ENCODE data around the gene SDCCAG8. TPM values are rescaled to one million over a fixed set of nuclear protein-coding genes. Genes with fewer than 3 reads are reported as not detected.

SDCCAG8 gene
- total and polyA plus RNA-seq, 4 donors = 25.4 to 96.7 (median 48.2) TPM

DNA sequence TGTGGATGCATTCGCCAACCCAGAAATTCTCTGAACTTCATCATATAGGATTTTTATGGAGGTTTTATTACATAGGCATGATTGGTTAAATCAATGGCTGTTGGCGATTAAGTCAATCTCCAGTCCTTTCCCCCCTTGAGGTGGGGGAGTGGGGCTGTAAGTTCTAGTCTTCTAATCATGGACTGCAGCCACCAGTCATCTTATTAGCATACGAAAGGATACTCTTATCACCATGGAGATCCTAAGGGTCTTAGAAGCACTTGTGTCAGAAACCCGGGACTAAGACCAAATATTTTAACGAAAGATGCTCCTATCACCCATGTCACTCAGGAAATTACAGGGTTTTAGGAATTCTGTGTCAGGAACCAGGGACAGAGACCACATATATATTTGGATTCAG lies 36.3 kb downstream of the SDCCAG8 start:
- Histone ChIP-seq H3K9ac (ENCODE audit: insufficient read depth in 1 of 2, low read length in 2 of 2) (no peak overlapping the region), H3K27ac (ENCODE audit: low read depth in 1 of 2, low read length in 1 of 2) (no peak overlapping the region), H3K9me3 (ENCODE audit: control insufficient read depth in 4 of 4, insufficient read depth in 3 of 4, low read length in 3 of 4) (no peaks in the 10 kb centered on the region), H3K4me3 (no peak overlapping the region), H3K4me1 (ENCODE audit: control insufficient read depth in 5 of 5, insufficient read depth in 5 of 5, low read length in 5 of 5) (peaks cover 0 to 6% (median 0%) of the 10 kb centered on the region in 5 donors), H3K27me3 (ENCODE audit: control insufficient read depth in 3 of 3, insufficient read depth in 3 of 3, low read length in 2 of 3) (no peaks in the 10 kb centered on the region), H3K36me3 (ENCODE audit: control insufficient read depth in 4 of 4, insufficient read depth in 4 of 4, low read length in 4 of 4) (peaks cover 2 to 20% (median 15%) of the 10 kb centered on the region in 4 donors)
- DNase-seq (no peak), ATAC-seq (ENCODE audit: insufficient read depth, low FRiP score) (no peak)
- 85 to 88% methylated on average over 5 of the region's 5 CpGs for WGBS, 2 donors
- TF ChIP-seq, protein P1, sequence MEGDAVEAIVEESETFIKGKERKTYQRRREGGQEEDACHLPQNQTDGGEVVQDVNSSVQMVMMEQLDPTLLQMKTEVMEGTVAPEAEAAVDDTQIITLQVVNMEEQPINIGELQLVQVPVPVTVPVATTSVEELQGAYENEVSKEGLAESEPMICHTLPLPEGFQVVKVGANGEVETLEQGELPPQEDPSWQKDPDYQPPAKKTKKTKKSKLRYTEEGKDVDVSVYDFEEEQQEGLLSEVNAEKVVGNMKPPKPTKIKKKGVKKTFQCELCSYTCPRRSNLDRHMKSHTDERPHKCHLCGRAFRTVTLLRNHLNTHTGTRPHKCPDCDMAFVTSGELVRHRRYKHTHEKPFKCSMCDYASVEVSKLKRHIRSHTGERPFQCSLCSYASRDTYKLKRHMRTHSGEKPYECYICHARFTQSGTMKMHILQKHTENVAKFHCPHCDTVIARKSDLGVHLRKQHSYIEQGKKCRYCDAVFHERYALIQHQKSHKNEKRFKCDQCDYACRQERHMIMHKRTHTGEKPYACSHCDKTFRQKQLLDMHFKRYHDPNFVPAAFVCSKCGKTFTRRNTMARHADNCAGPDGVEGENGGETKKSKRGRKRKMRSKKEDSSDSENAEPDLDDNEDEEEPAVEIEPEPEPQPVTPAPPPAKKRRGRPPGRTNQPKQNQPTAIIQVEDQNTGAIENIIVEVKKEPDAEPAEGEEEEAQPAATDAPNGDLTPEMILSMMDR (IDR thresholded peaks at IDR 0.05; ENCODE audit: control extremely low read depth, extremely low read depth) = no peak

DNA sequence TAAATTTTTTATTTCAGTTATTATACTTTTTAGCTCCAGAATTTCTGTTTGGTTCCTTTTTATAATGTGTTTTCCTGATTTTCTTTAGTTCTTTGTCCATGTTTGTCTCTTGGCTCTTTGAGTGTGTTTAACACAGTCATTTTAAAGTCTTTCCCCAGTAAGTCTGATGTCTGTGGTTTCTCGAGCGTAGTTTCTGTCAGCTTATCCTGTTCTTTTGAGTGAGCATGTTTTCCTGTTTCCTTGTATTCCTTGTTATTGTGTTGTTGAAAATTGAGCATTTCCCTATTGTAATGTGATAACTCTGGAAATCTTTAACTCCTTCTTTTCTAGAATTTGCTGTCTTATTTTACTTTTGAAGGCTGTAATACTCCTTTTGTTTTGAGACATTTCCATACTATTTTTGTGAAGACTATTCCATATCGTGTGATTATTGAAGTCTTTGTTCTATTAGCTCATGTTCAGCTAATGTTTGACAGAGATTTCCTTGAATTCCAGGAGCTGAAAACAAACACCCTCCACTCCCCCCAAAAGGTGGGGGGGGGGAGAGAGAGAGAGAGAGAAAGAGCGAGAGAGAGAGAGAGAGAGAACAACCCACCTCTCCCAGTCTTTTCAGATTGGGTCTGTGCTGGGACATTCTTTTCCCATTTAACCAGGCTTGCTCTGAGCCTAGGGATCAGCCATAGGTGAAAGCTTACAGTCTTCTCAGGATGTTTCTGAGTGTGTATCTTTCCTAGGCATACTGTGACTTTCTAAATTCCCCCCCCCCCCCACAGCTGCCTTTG lies 38.3 kb downstream of the SDCCAG8 start:
- Histone ChIP-seq H3K4me1 (ENCODE audit: control insufficient read depth in 5 of 5, insufficient read depth in 5 of 5, low read length in 5 of 5) (no peaks in the 10 kb centered on the region), H3K36me3 (ENCODE audit: control insufficient read depth in 4 of 4, insufficient read depth in 4 of 4, low read length in 4 of 4) (peaks cover 2 to 19% (median 15%) of the 10 kb centered on the region in 4 donors), H3K9ac (ENCODE audit: insufficient read depth in 1 of 2, low read length in 2 of 2) (no peak overlapping the region), H3K9me3 (ENCODE audit: control insufficient read depth in 4 of 4, insufficient read depth in 3 of 4, low read length in 3 of 4) (no peaks in the 10 kb centered on the region), H3K27ac (ENCODE audit: low read depth in 1 of 2, low read length in 1 of 2) (no peak overlapping the region), H3K27me3 (ENCODE audit: control insufficient read depth in 3 of 3, insufficient read depth in 3 of 3, low read length in 2 of 3) (no peaks in the 10 kb centered on the region), H3K4me3 (no peak overlapping the region)
- DNase-seq = no peak
- TF ChIP-seq, protein P1 (IDR thresholded peaks at IDR 0.05; ENCODE audit: control extremely low read depth, extremely low read depth) = no peak
- no peak for ATAC-seq (ENCODE audit: insufficient read depth, low FRiP score)
- WGBS, 2 donors = 52 to 70% methylated on average over 4 of the region's 4 CpGs

DNA sequence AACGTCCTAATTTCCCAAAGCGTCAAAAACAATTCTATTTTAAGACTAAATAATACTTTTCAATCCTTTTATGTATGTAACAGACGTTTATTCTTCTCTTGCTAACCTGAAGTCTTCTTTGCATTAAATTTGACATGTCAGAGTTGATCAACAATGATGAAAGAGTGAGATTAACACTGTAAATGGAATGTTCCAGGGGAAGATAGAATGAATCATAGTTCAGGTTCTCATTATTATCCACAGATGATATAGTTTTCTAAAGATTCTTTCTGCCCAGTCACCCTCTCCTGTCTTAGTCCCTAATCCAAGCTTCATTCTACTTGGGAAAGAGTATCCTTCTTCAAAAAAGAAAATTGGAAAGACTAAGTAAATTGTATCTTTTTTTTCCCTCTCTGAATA lies 38.9 kb downstream of the SDCCAG8 start:
- 79 to 93% methylated on average over 3 of the region's 3 CpGs for WGBS, 2 donors
- Histone ChIP-seq H3K4me1 (ENCODE audit: control insufficient read depth in 5 of 5, insufficient read depth in 5 of 5, low read length in 5 of 5) (no peaks in the 10 kb centered on the region), H3K27me3 (ENCODE audit: control insufficient read depth in 3 of 3, insufficient read depth in 3 of 3, low read length in 2 of 3) (no peaks in the 10 kb centered on the region), H3K36me3 (ENCODE audit: control insufficient read depth in 4 of 4, insufficient read depth in 4 of 4, low read length in 4 of 4) (peaks cover 4 to 23% (median 14%) of the 10 kb centered on the region in 4 donors), H3K9me3 (ENCODE audit: control insufficient read depth in 4 of 4, insufficient read depth in 3 of 4, low read length in 3 of 4) (no peaks in the 10 kb centered on the region), H3K27ac (ENCODE audit: low read depth in 1 of 2, low read length in 1 of 2) (no peak overlapping the region), H3K4me3 (no peak overlapping the region), H3K9ac (ENCODE audit: insufficient read depth in 1 of 2, low read length in 2 of 2) (no peak overlapping the region)
- DNase-seq = no peak
- ATAC-seq (ENCODE audit: insufficient read depth, low FRiP score) = no peak
- TF ChIP-seq, protein P1 (IDR thresholded peaks at IDR 0.05; ENCODE audit: control extremely low read depth, extremely low read depth) = no peak
